Measurements from ENCODE around the gene MYOM3. TPM values are rescaled to one million over a fixed set of nuclear protein-coding genes. Genes with fewer than 3 reads are reported as not detected.

The MYOM3 gene
- total RNA-seq, 1 donor from 2014 or later: not detected

DNA sequence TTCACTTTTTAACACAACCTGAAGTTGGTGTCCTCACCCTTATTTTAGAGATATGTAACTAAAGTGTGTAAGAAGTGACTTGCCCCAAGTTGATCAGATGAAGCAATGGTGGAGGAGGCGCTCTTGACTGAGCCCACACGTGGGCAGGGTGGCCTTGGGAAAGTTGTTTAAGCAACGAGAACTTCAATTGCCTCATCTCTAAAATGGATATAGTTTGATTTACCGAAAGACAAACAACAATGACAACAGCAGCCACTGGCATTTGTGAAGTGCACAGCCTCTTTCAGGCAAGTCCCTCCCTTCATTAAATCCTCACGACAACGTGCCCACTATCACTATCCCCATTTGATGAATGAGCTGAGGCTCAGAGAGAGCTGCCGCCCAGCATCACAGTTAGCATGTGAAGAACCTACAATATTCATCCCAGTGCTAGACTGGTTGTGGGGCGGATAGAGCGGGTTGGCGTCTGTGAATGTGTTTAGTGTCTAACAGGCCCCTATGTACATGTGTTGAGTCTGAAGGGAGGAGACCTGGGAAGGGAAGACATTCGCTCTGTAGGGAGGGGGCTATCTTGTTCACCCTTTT is 28.0 kb upstream of the MYOM3 start:
- DNase-seq (ENCODE audit: low spot score in 2 of 2) (no peak), FAIRE-seq (no peak)

DNA sequence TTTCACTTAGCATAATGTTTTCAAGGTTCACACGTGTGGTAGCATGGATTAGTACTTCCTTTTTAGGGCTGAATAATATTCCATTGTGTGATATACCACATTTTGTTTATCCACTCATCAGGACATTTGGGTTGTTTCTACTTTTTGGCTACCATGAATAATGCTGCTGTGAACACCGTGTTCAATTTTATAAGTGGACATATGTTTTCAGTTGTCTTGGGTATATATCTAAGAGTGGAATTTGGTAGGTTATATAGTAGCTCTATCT is 27.2 kb upstream of the MYOM3 start:
- no peak for FAIRE-seq
- no peak for DNase-seq (ENCODE audit: low spot score in 2 of 2)

DNA sequence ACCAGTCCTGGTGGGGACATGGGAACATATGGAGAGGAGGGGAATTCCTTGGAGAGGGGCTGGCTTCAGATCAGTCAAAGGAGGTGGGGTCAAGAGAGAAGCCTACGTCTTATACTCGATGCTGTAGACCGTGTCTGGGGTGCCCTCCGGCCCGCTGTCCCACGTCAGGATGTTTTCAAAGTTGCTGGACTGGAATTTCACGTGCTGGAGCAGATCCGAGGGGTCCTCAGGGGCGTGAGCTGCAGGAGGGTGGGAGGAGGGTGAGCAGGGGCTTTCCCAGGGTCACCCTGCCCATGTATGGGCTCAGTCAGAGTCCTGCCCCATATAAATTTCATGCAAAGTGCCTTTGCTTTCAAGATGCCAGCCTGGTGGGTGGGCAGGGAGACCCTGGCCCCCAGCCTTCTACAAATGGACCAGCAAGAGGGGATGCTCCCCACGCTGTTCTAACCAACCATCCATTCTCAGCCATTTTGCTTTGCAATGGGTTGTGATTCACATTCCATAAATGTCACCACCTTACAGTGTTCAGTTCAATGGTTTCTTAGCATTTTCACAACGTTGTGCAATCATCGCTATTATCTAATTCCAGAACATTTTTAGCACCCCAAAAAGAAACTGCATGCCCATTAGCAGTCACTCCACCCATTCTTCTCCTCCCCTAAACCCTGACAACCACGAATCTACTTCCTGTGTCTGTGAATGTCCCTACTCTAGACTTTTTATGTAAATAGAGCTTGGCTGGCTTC is 26.7 kb upstream of the MYOM3 start:
- DNase-seq (ENCODE audit: low spot score in 2 of 2): no peak
- FAIRE-seq: no peak

DNA sequence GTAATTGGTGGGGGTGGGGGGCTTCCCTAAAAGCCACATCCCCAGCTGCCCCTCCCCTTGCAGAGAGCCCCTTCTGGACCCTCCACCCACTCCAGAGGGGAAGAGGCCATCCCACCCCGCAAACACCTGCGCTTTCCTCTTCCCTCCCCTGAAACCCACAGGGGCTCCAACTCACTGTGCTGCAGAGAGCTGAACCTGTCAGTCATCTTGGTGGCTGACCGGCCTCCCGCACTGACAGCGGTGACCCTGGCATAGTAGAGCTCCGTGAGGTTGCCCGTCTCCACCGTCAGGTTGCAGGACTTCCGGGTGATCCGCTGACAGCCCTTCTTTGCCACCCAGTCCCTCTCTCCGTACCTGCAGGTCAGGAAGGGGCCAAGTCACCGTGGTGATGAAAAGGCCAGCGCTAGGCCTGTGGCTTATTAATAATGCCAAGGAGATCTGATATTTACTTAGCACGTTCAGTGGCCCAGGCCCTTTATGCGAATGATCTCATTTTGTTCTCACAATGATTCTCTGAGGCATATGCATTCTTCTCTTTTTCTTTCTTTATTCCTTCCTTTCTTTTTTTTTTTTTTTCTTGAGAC is 25.1 kb upstream of the MYOM3 start:
- FAIRE-seq (no peak), DNase-seq (ENCODE audit: low spot score in 2 of 2) (no peak)

DNA sequence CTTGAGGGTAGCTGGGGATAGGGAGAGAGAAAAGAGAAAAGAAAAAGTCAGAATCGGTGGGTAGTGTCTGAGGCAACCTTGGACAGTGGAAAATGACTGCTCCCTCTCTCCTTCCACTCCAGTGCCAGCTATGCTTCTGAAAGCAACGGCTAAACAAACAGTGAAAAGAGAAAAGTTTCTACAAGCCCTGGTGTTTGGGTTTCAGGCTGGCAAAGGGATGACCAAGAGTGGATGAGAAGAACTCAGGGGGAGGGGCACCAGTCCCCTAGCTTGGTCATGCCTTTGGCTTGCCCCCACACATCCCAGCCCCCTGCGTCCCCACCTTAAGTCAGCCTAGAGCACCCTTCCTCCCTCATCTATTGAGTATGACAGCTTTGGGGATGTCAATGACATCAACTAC is 22.4 kb upstream of the MYOM3 start:
- FAIRE-seq (no peak), DNase-seq (ENCODE audit: low spot score in 2 of 2) (no peak)

DNA sequence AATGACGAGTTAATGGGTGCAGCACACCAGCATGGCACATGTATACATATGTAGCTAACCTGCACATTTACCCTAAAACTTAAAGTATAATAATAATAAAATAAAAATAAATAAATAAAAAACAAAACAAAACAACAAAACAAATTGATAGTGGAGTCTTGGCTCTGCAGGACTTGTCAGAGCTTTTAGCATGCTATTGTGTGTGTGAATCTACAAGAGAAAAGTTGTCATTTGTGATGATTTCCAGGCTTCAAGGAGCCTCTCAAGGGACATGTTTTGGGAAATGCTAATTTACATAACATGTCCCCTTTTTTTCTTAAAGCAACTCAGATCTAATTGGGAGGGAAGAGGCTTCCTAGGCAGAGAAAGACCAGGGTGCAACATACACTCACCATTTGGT is 21.9 kb upstream of the MYOM3 start:
- DNase-seq (ENCODE audit: low spot score in 2 of 2) (no peak), FAIRE-seq (no peak)

DNA sequence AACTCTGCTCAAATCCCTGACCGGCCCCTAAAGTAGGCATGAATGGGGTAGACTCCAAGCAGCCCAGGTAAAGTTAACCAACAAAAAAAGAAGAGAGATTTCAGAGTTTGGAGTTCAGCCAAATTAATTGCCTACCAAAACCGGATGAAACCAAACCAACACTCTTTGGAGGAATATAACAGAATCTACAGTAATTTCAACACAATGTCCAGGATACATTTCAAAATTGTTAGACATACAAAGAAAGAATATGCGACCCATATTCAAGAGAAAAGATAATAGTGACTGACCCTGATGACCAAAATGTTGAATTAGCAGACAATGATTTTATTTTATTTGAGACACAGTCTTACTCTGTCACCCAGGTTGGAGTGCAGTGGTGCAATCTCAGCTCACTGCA is 18.4 kb upstream of the MYOM3 start:
- no peak for FAIRE-seq
- no peak for DNase-seq (ENCODE audit: low spot score in 2 of 2)

DNA sequence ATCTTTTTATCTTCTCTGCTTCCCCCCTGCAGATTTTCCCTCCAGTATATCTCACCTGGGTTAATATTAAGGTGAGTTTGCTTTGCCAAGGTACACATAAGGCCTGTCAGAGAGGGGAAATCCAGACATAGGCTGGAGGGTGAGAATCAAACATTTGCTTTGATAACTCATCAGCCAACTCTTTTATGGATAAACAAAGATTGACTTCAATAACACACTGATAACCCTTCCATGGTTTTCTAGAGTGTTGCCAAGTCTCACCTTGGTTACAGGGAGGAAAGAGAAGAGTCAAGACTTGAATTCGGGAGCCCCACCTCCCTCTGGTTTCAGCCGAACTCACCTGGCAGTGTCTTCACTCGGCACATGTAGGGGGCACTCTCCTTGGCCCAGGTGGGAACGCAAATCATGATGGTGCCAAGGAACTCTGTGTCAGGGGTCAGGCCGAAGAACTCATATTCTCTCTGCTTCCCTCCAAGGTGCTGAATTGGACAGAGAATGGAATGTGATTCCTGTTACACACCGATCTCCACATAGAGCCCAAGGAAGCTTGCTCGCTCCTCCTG is 15.9 kb upstream of the MYOM3 start:
- FAIRE-seq (no peak), DNase-seq (ENCODE audit: low spot score in 2 of 2) (no peak)

DNA sequence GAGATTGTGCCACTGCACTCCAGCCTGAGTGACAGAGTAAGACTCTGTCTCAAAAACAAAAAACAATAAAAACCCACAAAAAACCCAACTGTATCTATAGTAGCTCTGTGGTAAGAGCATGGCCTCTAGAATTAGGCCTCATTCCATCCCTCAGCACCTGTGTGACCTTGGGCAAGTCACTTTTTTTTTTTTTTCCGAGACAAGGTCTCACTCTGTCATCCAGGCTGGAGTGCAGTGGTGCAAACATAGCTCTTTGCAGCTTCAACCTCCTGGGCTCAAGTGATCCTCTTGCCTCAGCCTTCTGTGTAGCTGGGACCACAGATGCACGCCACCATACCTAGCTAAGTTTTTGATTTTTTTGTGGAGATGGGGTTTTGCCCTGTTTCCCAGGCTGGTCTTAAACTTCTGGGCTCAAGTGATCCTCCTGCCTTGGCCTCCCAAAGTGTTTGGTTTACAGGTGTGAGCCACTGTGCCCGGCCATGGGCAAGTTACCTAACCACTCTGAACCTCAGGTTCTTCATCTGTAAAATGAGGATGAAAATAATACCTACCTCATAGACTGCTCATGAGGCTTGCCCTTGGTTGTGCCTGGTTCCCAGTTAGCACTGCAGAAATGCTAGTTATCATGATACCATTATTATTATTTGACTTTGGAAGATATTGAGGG is 15.3 kb upstream of the MYOM3 start:
- no peak for DNase-seq (ENCODE audit: low spot score in 2 of 2)
- FAIRE-seq: no peak

DNA sequence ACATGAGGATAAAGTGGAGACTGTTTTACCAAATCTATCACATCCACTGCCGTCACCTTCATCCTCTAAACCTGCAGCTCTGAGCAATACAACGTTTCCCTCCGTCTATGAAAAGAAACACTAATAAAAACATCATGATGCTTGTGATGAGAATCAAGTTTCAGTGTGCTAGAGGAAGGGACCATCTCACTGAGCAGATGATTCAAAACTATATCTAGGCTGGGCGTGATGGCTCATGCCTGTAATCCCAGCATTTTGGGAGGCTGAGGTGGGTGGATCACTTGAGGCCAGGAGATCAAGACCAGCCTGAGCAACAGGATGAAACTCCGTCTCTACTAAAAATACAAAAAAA is 14.7 kb upstream of the MYOM3 start:
- no peak for DNase-seq (ENCODE audit: low spot score in 2 of 2)

DNA sequence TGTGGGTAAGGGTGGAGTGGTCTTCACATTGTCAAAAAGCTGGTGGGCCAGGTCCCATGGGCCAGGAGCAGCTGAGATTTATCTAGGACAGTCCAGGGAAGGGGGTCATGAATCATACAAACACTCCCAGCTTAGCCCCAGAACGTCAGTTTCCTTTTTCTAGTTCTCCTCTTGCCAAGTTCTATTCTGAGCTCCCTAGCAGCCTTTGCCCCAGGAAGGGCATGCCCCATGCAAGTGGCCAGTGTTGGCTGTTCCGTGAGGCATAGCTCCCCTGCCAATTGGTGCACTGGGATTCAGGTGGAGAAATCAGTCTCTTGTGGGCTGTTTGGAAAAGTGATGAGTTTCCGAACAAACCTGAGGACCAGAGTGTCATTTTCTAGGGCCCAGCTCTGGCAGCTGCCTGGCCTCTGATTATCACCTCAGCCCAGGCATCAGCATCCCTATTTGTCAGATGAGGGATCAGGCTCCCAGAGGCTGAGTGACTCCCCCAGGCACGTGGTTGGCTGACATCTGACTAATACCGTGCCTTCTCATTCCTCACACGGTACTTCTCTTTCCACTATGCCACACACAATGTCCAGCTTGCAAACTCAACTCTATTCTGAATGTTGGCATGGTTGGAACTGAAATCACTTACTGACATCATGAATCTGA is 14.2 kb upstream of the MYOM3 start:
- no peak for DNase-seq (ENCODE audit: low spot score in 2 of 2)
- FAIRE-seq: no peak

More for the DNA sequence above, 14.7 kb upstream of the MYOM3 start:
- no peak for FAIRE-seq

DNA sequence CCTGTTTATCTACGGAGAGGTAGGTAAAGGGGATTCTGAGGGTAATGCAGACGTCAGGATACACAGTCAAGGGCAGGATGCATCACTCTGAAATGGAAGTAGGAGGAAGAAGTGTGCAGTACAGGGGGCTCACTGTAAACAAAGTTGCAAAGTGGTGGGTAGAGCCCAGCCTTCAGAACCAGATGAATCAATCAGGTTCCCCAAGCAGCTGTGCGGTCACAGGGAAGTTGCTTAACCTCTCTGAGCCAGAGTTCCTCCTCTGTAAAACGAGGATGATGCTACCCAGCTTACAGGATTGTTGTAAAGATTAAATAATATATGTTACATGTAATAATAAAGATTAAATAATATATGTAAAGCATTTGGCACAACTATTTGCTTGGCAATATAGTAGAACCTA is 13.5 kb upstream of the MYOM3 start:
- FAIRE-seq: no peak
- DNase-seq (ENCODE audit: low spot score in 2 of 2): no peak

DNA sequence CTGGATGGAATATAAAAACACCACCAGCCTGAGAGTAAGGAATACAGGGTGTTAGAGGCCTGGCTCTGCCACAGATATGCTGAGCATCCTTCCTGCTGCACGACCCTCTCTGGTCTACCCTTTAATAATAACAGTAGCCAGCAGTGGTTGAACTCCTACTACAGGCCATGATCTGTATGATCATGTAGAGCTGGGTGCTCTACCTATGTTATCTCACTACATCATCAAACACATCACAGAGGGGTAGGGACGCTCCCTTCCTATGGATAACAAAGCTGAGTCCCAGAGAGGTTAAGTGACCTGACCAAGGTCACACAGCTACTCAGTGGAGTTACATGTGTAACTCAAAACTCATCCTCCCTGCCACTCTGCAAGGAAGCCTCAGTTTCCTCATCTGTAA is 13.0 kb upstream of the MYOM3 start:
- no peak for DNase-seq (ENCODE audit: low spot score in 2 of 2)
- FAIRE-seq: no peak

DNA sequence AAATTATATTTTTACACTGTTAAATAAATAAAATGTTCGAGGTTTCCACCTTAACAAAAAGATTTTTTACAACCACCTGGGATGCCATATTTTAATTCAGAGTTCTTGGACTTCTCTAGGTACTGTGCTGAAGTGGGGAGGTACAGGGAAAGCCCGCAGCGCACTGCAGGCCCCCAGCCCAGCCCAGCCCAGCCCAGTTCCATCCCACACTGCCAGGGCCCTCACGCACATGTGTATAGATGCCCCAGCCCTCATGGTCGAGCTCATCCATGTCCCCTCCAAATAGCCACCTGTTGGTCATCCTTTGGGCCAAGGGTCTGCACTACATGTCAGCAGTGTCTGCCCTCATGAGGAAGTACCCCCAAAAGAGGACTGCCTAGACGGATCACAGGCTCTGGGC is 11.7 kb upstream of the MYOM3 start:
- FAIRE-seq (no peak), DNase-seq (ENCODE audit: low spot score in 2 of 2) (no peak)

DNA sequence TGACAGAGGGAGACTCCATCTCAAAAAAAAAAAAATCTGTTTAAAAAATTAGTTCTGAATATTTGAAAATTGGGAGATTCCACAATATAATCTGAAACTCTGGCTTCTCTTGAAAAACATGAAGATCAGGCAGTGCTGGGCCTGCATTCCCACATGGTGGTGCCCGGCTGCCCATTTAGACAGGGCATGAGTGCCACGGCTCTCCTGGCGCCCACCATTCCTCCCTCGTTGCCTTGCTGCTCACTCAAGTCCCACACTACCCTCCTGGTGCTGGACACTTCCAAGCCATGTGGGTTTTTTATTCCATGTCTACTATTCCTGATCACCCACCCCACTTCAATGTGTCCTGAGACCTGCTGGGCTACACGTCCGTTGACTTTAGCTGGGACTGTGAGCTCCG is 10.8 kb upstream of the MYOM3 start:
- DNase-seq (ENCODE audit: low spot score in 2 of 2): no peak
- no peak for FAIRE-seq

DNA sequence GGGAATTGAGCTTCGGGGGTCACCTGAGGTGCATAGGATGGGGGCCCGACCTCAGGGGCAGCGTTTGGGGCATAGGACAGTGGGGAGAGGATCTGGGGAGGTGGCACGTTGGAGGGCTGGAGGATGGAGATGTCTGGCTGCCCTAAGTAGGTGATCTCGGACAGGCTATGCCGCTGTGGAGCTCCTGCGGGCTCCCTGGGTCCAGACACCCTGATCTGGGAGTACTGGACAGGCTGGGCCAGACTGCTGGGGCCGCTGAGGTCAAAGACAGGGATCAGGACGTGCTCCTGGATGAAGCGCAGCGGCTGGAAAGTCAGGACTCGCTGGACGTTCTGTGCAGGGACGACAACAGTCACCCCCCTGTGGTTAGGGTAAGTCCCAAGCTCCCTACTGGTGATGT is 9.5 kb upstream of the MYOM3 start:
- FAIRE-seq (no peak), DNase-seq (ENCODE audit: low spot score in 2 of 2) (no peak)

DNA sequence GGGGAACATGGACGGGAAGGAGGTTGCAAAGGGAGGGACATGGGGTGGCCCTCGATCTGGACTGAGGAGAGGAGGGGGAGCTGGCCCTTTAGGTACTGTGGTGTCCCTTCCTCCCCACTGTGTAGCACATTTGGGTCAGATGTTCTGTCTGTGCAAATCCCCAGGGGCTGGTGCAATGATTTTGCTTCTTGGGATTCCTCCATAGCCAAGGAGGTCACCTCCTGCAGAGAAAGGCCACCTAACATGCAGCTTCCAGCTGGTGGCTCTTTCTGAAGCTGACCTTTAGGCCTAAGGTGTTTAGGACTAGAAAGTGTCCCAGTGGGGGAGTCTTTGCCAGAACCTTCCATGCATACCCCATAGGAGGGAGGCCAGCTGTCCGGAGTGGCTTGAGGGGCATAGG is 9.0 kb upstream of the MYOM3 start:
- DNase-seq (ENCODE audit: low spot score in 2 of 2) (no peak), FAIRE-seq (no peak)

DNA sequence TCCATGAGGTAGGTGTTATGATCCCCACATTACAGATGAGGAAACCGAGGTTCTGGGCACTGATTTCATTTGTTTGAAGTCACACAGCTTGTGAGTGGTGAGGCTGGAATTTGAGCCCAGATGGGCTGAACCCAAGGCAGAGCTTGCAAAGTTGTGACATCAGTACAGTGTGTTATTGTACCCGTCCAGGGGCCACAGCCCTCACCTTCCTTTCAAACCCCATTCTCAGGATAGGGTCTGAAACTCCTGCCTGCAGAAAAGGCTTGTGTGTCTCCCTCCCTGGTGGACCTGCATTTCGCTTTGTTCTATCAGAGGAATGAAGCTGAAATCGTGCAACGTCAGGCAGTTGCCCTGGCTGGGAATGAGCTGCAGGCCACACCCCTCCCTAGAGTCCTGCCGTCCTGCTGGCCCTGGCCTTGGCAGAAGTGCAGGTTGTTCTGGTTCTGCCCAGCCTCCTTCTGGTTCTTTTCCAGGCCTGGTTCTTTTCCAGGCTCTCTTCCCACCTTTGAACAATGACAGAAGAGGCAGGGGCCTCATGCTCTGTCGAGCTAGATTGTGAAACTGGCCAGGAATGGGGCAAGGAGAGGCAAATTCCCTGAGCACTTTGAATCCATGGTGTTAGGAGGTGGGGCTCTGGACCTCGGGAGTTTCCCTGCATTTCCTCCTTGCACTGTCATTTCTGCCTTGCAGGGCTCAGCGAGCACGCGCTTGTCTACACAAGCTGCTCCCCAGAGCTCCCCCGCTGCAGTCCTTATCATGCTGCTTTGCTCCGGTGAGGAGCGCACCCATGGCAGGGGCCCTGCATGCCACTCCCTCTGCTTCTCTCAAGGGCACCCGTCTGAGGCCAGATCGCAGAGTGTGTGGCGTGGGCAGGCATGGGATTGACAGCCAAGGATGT is 8.2 kb upstream of the MYOM3 start:
- no peak for FAIRE-seq
- no peak for DNase-seq (ENCODE audit: low spot score in 2 of 2)

DNA sequence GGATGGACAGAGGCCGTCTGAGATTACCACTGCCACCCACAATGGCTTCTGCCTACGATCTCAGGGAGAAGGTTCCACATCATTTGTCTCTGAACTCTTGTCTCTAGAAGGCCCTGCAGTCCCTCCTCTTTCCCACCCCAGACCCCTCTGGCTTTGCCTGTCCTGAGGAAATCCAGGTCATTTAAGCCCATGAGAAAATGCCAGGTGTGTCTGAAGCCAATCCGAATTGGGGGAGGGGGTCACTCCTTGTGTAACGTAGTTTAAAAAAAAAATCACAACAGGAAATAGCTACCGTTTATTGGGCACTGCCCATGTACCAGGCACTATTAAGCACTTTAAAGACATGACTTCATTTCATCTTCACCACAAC is 7.5 kb upstream of the MYOM3 start:
- no peak for DNase-seq (ENCODE audit: low spot score in 2 of 2)
- FAIRE-seq: no peak

Measured in frontal cortex (tissue), 4 donors.